Naive thymus-derived CD8-positive, alpha-beta T cell (primary cell): ENCODE results near the gene SLC17A8. TPM values are rescaled to one million over a fixed set of nuclear protein-coding genes. Genes with fewer than 3 reads are reported as not detected.
"Not testable (repeated sequence)": the region's sequence is repeated elsewhere in the genome, so short reads cannot be mapped to it uniquely, and the experiment has no call there.

Source experiments
- ATAC-seq, 2 donors: fragments of 150-1000 bp; cut with Tn5 transposase in 1 of 2; sonication (Bioruptor Pico), chemical (Tn5 transposase) in 1 of 2; 1 replicate in 1 of 2; 2 replicates in 1 of 2; pipeline ENCODE4 v1.10.0; 2021; ENCODE audit warnings: mild to moderate bottlenecking in 2 of 2, moderate library complexity in 2 of 2
- POLR2A ChIA-PET: fragments of 350-600 bp; sonication (Branson Sonifier 250); formaldehyde crosslinking; loops from one replicate; lab custom pipeline; 2021; ENCODE audit warnings: antibody characterized with exemption; lab: Charles Lee
- DNase-seq, 10 donors: peaks; one replicate each; pipeline versions ENCODE4 v3.0.0 to v3.0.0-alpha.2; 2020 to 2022
- H3K27ac Mint-ChIP-seq, 10 donors: one replicate each; pipeline ENCODE4 v1.8.0; 2020 to 2022; ENCODE audit warnings: mild to moderate bottlenecking in 10 of 10, mixed read lengths in 10 of 10, moderate library complexity in 4 of 10, inconsistent platforms in 1 of 10
- H3K27me3 Mint-ChIP-seq, 5 donors: one replicate each; pipeline ENCODE4 v1.8.0; 2021 to 2022; ENCODE audit warnings: mixed read lengths in 5 of 5
- H3K36me3 Mint-ChIP-seq, 3 donors: one replicate each; pipeline ENCODE4 v1.8.0; 2020 to 2022; ENCODE audit warnings: mixed read lengths in 3 of 3, mild to moderate bottlenecking in 2 of 3, inconsistent platforms in 1 of 3
- H3K4me1 Mint-ChIP-seq, 4 donors: one replicate each; pipeline ENCODE4 v1.8.0; 2021 to 2022; ENCODE audit warnings: mixed read lengths in 4 of 4
- H3K4me3 Mint-ChIP-seq, 10 donors: one replicate each; pipeline ENCODE4 v1.8.0; 2020 to 2022; ENCODE audit warnings: mild to moderate bottlenecking in 10 of 10, mixed read lengths in 10 of 10, moderate library complexity in 6 of 10, inconsistent platforms in 1 of 10
- H3K9me3 Mint-ChIP-seq, 9 donors: one replicate each; pipeline ENCODE4 v1.8.0; 2020 to 2022; ENCODE audit warnings: mixed read lengths in 9 of 9, mild to moderate bottlenecking in 3 of 9, inconsistent platforms in 1 of 9, moderate library complexity in 1 of 9
- polyA plus RNA-seq, 3 donors: library from polyadenylated mRNA; unstranded; fragments of 300-500 nt; fragmentation: Illumina TruSeq; gene quantifications; one replicate each; pipeline ENCODE4 v1.2.3, GENCODE V29; 2021
- total RNA-seq, 8 experiments: library from RNA in 2 of 8; stranded (reverse) in 2 of 8; gene quantifications; one replicate each; pipeline ENCODE4 v1.2.3 and lab custom pipeline; 2021 to 2026

The SLC17A8 gene
- total and polyA plus RNA-seq, 5 experiments from 2014 or later = not detected

DNA sequence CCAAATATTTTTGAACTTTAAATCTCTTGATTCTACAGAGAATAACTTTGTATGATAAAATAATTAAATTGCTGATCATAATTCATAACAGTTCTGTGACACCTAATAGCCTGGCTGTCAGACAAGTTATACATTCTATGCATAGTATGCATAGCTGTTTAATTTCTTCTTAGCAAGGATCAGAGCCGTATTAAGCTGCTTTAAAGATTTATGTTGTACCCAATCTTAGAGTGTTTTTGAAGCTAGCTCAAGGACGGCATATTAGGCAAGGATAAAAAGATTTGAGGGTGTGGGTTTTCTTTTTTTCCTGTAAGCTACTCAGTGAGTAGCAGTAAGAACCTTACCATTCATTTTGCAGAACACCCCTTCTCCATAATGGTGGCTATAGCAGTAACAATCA is 45.9 kb downstream of the SLC17A8 start:
- POLR2A ChIA-PET = no interaction called here

DNA sequence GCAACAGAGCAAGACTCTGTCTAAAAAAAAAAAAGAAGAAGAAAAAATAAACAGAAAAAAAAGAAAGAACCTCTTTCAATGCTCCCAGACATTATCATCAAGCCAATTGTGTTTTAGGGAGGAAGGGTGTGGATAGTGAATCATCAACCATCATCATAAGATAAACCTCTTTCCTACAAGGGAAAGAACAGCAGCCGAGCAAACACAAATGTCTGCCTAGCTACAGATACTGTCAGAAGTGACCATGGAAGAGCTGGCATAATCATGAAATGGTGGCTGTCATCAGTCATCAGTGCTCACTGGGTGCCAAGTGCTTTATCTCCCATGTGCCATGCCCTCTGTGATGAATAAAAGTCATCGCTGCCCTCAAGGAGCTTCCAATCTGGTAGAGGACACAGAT is 46.6 kb downstream of the SLC17A8 start:
- H3K27ac Mint-ChIP-seq = peak overlapping the region in 1 of 10 donors; percentile 29
- H3K36me3 Mint-ChIP-seq = no peaks in the 10 kb centered on the region
- POLR2A ChIA-PET = no interaction called here
- peaks cover 0 to 9% (median 3%) of the 10 kb centered on the region in 5 donors for H3K27me3 Mint-ChIP-seq
- DNase-seq (no peak), ATAC-seq (no peak)
- H3K9me3 Mint-ChIP-seq = no peaks in the 10 kb centered on the region
- peaks cover 0 to 2% (median 0%) of the 10 kb centered on the region in 4 donors for H3K4me1 Mint-ChIP-seq
- no peak overlapping the region for H3K4me3 Mint-ChIP-seq

More for the DNA sequence above, 45.9 kb downstream of the SLC17A8 start:
- Mint-ChIP-seq H3K36me3 (no peaks in the 10 kb centered on the region), H3K4me3 (no peak overlapping the region), H3K9me3 (no peaks in the 10 kb centered on the region), H3K4me1 (peaks cover 0 to 2% (median 0%) of the 10 kb centered on the region in 4 donors), H3K27me3 (peaks cover 0 to 9% (median 3%) of the 10 kb centered on the region in 5 donors), H3K27ac (no peak overlapping the region)
- no peak for ATAC-seq
- DNase-seq = no peak

DNA sequence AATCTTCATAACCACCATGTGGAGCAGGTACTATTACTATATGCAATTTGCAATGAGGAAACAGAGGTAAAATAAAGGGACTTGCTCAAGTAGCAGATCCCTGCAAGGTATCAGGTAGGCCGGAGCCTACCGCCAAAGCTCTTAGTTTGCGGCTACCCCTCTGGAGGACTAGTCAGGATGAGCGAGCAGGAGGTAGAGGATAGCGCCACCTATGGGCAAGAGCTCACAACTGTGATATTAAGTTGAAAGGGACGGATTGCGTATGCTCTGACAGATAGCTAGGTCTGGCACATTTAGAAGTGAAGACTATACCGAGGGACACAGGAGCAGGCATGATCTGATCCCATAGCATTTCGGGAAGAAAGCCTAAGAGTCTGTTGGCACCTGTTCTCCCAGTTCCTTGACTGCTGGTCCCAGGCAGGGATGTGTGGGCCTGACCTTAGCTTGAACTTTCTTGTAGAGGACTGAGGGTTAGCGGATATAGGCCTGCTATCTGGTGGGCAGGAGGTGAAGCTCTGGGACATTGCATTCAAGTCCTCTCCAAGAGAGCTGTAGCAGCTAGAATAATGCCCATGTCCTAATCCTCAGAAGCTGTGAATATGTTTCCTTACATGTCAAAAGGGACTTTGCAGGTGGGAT is 48.0 kb downstream of the SLC17A8 start:
- H3K4me1 Mint-ChIP-seq = peaks cover 0 to 2% (median 0%) of the 10 kb centered on the region in 4 donors
- no peak overlapping the region for H3K27ac Mint-ChIP-seq
- ATAC-seq = no peak
- no peaks in the 10 kb centered on the region for H3K9me3 Mint-ChIP-seq
- no peak overlapping the region for H3K4me3 Mint-ChIP-seq
- H3K36me3 Mint-ChIP-seq = no peaks in the 10 kb centered on the region
- DNase-seq = no peak
- H3K27me3 Mint-ChIP-seq = peaks cover 3 to 16% (median 11%) of the 10 kb centered on the region in 5 donors
- POLR2A ChIA-PET = no interaction called here

DNA sequence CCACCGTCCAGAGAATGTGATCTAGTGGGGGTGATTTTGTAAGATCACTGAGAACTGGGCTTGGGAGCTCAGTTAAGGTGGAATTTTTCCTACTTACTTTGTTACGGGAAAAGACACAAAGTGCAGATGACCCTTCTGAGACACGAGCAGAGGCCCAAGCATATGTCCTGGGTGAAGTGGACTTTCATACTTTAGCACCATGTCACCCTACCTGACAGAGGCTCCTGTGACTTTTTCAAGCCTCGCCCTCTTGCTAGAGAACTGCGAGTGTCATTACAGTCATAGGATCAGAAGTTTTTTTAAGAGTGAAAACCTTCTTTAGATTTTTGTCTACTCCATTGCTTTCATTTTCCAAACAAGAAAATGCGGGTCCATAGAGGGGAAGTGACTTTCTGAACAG is 56.1 kb downstream of the SLC17A8 start:
- Mint-ChIP-seq H3K4me1 (no peaks in the 10 kb centered on the region), H3K27me3 (peaks cover 6 to 20% (median 16%) of the 10 kb centered on the region in 5 donors), H3K4me3 (no peak overlapping the region), H3K36me3 (no peaks in the 10 kb centered on the region), H3K9me3 (no peaks in the 10 kb centered on the region), H3K27ac (no peak overlapping the region)
- POLR2A ChIA-PET = no interaction called here
- no peak for ATAC-seq
- DNase-seq = no peak

DNA sequence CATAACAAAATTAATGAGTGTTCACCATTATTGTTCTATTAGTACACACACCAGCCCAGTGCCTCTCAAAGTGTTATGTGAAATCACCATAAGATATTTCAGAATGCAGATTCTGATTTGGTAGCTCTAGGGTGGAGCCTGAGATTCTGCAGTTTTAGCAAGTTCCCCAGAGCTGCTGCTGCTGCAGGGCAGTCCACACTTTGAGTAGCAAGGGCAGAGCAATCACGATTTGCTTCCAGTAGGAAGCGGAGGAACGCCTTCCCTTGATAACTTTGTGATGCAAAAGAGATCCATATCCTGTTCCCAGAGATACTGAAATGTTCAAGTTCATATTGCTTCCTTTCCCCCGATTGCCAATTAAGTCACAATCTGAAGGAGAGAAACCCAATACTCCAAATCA is 57.9 kb downstream of the SLC17A8 start:
- Mint-ChIP-seq H3K4me3 (no peak overlapping the region), H3K36me3 (no peaks in the 10 kb centered on the region), H3K27ac (no peak overlapping the region), H3K4me1 (no peaks in the 10 kb centered on the region), H3K9me3 (no peaks in the 10 kb centered on the region), H3K27me3 (peaks cover 4 to 14% (median 9%) of the 10 kb centered on the region in 5 donors)
- DNase-seq (no peak), ATAC-seq (no peak)
- POLR2A ChIA-PET = no interaction called here

DNA sequence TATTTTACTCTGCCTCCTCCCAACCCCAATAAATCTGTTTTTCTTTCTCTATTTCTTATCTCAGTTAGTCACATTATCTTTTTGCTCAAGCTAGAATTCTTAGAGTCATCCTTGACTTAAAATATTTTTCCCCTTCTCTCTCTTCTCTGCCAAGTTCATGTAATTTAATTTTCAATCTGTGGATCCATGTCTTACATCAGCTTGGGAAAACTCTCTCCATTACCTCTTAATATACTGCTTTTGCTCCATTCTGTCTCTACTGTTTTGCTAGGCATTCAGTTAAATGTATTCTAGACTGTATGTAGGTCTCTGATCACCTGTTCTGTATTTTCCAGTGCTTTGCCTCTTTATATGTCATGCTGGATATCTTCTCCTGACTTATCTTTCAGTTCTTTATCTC is 65.8 kb downstream of the SLC17A8 start:
- peaks cover 0 to 14% (median 0%) of the 10 kb centered on the region in 3 donors for H3K36me3 Mint-ChIP-seq
- no peak for ATAC-seq
- H3K27me3 Mint-ChIP-seq = peaks cover 5 to 27% (median 14%) of the 10 kb centered on the region in 5 donors
- H3K9me3 Mint-ChIP-seq = peaks cover 6 to 23% (median 10%) of the 10 kb centered on the region in 9 donors
- no peak overlapping the region for H3K27ac Mint-ChIP-seq
- H3K4me1 Mint-ChIP-seq = no peaks in the 10 kb centered on the region
- POLR2A ChIA-PET = no interaction called here
- no peak overlapping the region for H3K4me3 Mint-ChIP-seq
- no peak for DNase-seq

DNA sequence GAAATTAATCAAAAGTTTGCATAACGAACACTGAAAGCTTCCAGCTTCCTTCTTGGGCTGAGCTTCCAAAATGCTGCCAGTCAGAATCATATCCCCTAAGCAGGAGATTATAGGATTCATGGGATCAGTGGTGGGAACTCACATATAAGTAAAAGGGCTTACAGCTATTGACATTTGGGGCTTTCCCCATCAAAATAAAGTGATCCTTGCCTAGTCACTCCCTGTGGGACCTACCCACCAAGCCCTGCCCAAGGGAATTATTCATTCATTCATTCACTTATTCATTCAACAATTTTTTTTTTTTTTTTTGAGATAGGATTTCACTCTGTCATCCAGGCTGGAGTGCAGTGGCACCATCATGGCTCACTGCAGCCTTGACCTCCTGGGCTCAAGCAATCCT is 69.3 kb downstream of the SLC17A8 start:
- POLR2A ChIA-PET = no interaction called here
- ATAC-seq (no peak), DNase-seq (no peak)
- Mint-ChIP-seq H3K27me3 (peaks cover 6 to 21% (median 12%) of the 10 kb centered on the region in 5 donors), H3K4me1 (no peaks in the 10 kb centered on the region), H3K27ac (no peak overlapping the region), H3K9me3 (peaks cover 6 to 28% (median 15%) of the 10 kb centered on the region in 9 donors), H3K36me3 (peaks cover 0 to 15% (median 0%) of the 10 kb centered on the region in 3 donors), H3K4me3 (no peak overlapping the region)

DNA sequence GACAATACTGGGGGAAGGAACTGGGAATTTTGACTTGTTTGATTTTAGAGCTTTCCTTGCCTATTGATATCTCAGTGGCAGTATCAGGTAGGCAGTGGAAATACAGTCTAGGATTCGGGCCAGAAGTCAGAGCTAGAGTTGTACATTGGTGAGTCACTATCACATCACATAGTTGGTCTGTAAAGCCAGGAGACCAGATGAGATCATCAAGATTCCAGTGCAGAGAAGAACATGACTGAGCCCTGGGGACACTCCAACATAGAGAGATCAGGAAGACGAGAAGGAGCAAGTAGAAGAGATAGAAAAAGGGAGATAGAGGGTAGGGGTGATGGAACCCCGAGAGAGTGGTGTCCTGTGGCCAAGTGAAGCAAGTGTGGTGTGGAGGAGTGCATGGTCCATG is 70.2 kb downstream of the SLC17A8 start:
- no peaks in the 10 kb centered on the region for H3K4me1 Mint-ChIP-seq
- no peak for ATAC-seq
- H3K27ac Mint-ChIP-seq = no peak overlapping the region

DNA sequence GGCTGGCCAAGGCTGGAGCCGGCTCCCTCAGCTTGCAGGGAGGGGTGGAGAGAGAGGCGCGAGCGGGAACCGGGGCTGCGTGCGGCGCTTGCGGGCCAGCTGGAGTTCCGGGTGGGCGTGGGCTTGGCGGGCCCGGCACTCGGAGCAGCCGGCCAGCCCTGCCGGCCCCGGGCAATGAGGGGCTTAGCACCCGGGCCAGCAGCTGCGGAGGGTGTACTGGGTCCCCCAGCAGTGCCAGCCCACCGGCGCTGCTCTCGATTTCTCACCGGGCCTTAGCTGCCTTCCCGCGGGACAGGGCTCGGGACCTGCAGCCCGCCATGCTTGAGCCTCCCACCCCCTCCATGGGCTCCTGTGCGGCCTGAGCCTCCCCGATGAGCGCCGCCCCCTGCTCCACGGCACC is 73.4 kb downstream of the SLC17A8 start:
- H3K27ac Mint-ChIP-seq, POLR2A ChIA-PET, ATAC-seq, DNase-seq, H3K4me1 Mint-ChIP-seq, H3K4me3 Mint-ChIP-seq: not testable (repeated sequence)
- peaks cover 3 to 15% (median 9%) of the 10 kb centered on the region in 5 donors for H3K27me3 Mint-ChIP-seq
- H3K9me3 Mint-ChIP-seq = peaks cover 0 to 17% (median 11%) of the 10 kb centered on the region in 9 donors
- peaks cover 0 to 12% (median 0%) of the 10 kb centered on the region in 3 donors for H3K36me3 Mint-ChIP-seq

More for the DNA sequence above, 70.2 kb downstream of the SLC17A8 start:
- Mint-ChIP-seq H3K36me3 (peaks cover 0 to 15% (median 0%) of the 10 kb centered on the region in 3 donors), H3K27me3 (peaks cover 6 to 21% (median 12%) of the 10 kb centered on the region in 5 donors), H3K9me3 (peaks cover 6 to 28% (median 15%) of the 10 kb centered on the region in 9 donors), H3K4me3 (no peak overlapping the region)
- no peak for DNase-seq
- POLR2A ChIA-PET = no interaction called here

DNA sequence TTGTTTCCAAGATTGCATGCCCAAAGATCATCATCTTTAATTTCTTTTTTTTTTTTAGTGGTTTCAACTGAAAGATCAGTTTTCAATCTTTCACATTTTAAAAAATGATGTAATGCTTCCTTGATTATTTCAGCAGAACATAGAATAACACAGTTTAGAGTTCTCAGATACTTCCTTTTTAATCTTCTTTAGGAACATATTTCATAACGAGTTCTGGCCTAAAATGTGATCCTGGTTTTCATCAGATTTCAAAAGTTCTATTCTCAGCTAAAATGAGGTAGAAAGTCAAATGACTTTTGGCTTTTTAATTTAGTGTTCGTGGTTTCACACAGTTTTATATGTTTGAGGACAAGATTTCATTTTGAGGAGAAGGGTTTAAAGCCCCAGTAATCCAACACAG is 76.8 kb downstream of the SLC17A8 start:
- H3K4me1 Mint-ChIP-seq = no peaks in the 10 kb centered on the region
- no peak for ATAC-seq
- no peaks in the 10 kb centered on the region for H3K36me3 Mint-ChIP-seq

DNA sequence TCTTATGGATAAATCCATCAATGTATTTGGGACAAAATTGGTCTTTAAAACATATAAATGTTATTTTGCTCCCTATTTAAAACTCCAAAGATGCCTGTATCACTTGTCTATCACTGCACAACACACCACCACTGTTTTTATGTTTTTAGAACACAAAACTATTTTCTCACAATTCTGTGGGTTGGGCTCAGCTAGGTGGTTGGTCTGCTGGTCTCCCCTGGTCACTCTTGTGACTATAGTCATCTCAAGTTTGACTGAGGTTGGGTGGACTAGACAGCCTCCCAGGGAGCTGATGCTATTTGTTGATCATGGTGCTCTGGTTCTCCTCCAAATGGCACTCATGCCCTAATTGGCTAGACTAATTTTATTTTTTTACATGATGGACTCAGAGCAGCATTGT is 77.3 kb downstream of the SLC17A8 start:
- peaks cover 1 to 12% (median 6%) of the 10 kb centered on the region in 5 donors for H3K27me3 Mint-ChIP-seq
- POLR2A ChIA-PET = no interaction called here

More for the DNA sequence above, 76.8 kb downstream of the SLC17A8 start:
- Mint-ChIP-seq H3K4me3 (no peak overlapping the region), H3K27me3 (peaks cover 1 to 12% (median 6%) of the 10 kb centered on the region in 5 donors), H3K27ac (no peak overlapping the region), H3K9me3 (peaks cover 0 to 3% (median 0%) of the 10 kb centered on the region in 9 donors)
- POLR2A ChIA-PET = no interaction called here
- no peak for DNase-seq

DNA sequence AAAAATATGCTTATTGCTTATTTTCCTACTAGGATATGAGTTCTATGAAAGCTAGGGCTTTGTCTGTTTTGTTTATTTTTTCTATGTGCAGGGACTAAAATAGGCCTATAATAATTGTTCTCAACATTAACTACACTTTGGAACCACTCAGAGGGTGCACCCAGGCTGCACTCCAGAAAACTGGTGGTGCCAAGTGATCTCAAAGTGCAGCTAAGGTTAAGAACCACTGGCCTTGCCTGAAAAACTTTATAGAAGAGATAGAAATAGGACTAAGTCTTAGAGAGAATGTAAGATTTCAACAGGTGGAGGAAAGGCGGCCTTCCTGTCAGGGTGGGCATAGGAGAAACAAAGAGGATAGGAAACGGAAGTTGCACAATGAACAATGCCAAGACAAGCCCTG is 79.1 kb downstream of the SLC17A8 start:
- DNase-seq (no peak), ATAC-seq (no peak)
- Mint-ChIP-seq H3K4me3 (no peak overlapping the region), H3K27ac (no peak overlapping the region), H3K27me3 (peaks cover 1 to 13% (median 7%) of the 10 kb centered on the region in 5 donors), H3K36me3 (no peaks in the 10 kb centered on the region), H3K4me1 (no peaks in the 10 kb centered on the region), H3K9me3 (peaks cover 0 to 2% (median 0%) of the 10 kb centered on the region in 9 donors)
- POLR2A ChIA-PET = interaction anchor here (0.7 kb wide), 1 partner anchor 10 kb away, joined by 5 read pairs; no protein-coding TSS in a partner anchor

More for the DNA sequence above, 77.3 kb downstream of the SLC17A8 start:
- no peaks in the 10 kb centered on the region for H3K36me3 Mint-ChIP-seq
- no peak for ATAC-seq
- no peak for DNase-seq
- H3K4me1 Mint-ChIP-seq = no peaks in the 10 kb centered on the region
- peaks cover 0 to 2% (median 0%) of the 10 kb centered on the region in 9 donors for H3K9me3 Mint-ChIP-seq
- H3K27ac Mint-ChIP-seq = no peak overlapping the region
- no peak overlapping the region for H3K4me3 Mint-ChIP-seq

DNA sequence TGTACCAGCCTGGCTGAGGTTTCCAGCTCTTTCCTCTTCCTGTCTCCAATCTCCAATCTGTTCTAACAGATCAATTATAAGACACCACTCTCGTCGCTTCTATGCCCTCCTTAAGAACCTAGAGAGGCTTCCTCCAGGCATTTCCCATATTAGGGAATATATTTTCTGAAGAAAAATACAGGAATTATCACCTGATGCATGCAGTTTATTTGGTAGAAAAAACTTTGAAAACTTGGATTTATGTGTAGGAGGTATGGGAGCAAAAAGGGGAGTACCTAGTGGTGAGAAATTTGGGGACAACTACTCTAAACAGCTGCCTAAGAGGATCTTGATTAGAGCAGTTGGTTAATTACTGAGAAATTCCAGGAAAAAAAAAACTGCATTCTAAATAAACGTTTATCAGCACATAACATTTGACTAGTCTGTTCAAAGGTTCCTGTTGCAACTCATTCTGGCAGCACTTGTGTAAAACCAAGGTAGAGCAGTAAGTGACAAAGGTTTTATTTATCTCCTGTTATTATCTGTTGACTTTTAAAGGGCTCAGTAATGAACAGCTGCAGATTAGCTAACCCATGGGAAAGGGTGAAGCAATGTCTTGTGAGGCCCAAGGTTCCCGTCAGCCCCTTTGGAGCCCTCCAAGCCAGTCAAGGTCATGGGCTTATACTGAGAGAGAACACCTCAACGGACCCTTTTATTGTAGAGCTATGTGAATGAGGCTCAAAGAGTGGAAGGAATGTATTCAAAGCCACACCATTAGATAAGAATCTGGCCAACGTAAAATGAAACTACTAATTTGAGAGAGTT is 80.4 kb downstream of the SLC17A8 start:
- Mint-ChIP-seq H3K9me3 (peaks cover 0 to 2% (median 0%) of the 10 kb centered on the region in 9 donors), H3K27me3 (peaks cover 1 to 13% (median 9%) of the 10 kb centered on the region in 5 donors), H3K36me3 (no peaks in the 10 kb centered on the region), H3K27ac (no peak overlapping the region), H3K4me1 (no peaks in the 10 kb centered on the region), H3K4me3 (no peak overlapping the region)
- DNase-seq (no peak), ATAC-seq (no peak)
- POLR2A ChIA-PET = no interaction called here
